ENCODE data around the gene PLPPR1. TPM values are rescaled to one million over a fixed set of nuclear protein-coding genes. Genes with fewer than 3 reads are reported as not detected.

PLPPR1 gene
- total and polyA plus RNA-seq, 2 of the 4 experiments (the other 2 are of a cell fraction) = not detected

- H2AK5ac ChIP-seq (ENCODE audit: low read depth, low read length) = no peak overlapping the region
- H3K4me1 ChIP-seq (ENCODE audit: control insufficient read depth, insufficient read depth, low read length) = no peaks in the 10 kb centered on the region
- no peak overlapping the region for H3K27ac ChIP-seq (ENCODE audit: insufficient read depth, low read length)
- H3K14ac ChIP-seq (replicated peaks; ENCODE audit: low read depth, low read length) = no peak overlapping the region
- no peak overlapping the region for H3K9ac ChIP-seq (ENCODE audit: low read depth, low read length)
- no TSS peak for BruUV-seq (replicated peaks)
- H4K8ac ChIP-seq (ENCODE audit: low read depth in 2 of 2, low read length in 2 of 2) = no peak overlapping the region
- no peaks in the 10 kb centered on the region for H3K36me3 ChIP-seq (ENCODE audit: control insufficient read depth, insufficient read depth, low read length)
- no peaks in the 10 kb centered on the region for H3K27me3 ChIP-seq (ENCODE audit: control insufficient read depth, insufficient read depth, low read length)
- ChIA-PET POLR2A (ENCODE audit: unreplicated experiment) (no interaction called here), CTCF (no interaction called here)
- H4K91ac ChIP-seq (ENCODE audit: insufficient read depth, low read depth, low read length) = no peak overlapping the region
- ATAC-seq (ENCODE audit: low read depth) (no peak), DNase-seq (no peak)
- no peak overlapping the region for H2AK9ac ChIP-seq (replicated peaks; ENCODE audit: low read depth, low read length, poor library complexity)
- no peaks in the 10 kb centered on the region for H4K20me1 ChIP-seq (ENCODE audit: insufficient read depth, low read length)
- WGBS, 2 experiments (ENCODE audit: extremely low coverage in 2 of 2, insufficient read length in 1 of 2) = 60% methylated on average over 1 of the region's 4 CpGs; no CpG with 5 or more reads in 1 of the 2 experiments
- in situ Hi-C loops (cut with MboI; ENCODE audit: low sequenced_read_pairs) (no loop called here), dilution Hi-C loops (cut with HindIII; ENCODE audit: low sequenced_read_pairs, unreplicated experiment) (no loop called here), intact Hi-C loops (cut with micrococcal nuclease) (no loop called here)
- H3K23ac ChIP-seq (ENCODE audit: low read depth, low read length) = no peak overlapping the region
- no peaks in the 10 kb centered on the region for H3K79me1 ChIP-seq (ENCODE audit: low read depth in 1 of 2, low read length in 2 of 2)
- no peak overlapping the region for H2AFZ ChIP-seq (replicated peaks; ENCODE audit: low read length, poor library complexity)
- H3K4me2 ChIP-seq (ENCODE audit: low read depth, low read length) = no peak overlapping the region
- H3K56ac ChIP-seq (ENCODE audit: extremely low read depth, insufficient read depth, low read length) = no peak overlapping the region
- no peak overlapping the region for H2BK20ac ChIP-seq (ENCODE audit: low read depth, low read length)
- no peak overlapping the region for H2BK5ac ChIP-seq (ENCODE audit: low read depth, low read length, poor library complexity, severe bottlenecking)
- no peak overlapping the region for H2BK120ac ChIP-seq (ENCODE audit: low read depth, low read length)
- H3K9me3 ChIP-seq (ENCODE audit: control insufficient read depth, insufficient read depth, low read length) = no peaks in the 10 kb centered on the region
- H2BK15ac ChIP-seq (ENCODE audit: low read depth, low read length) = no peak overlapping the region
- TF ChIP-seq MXI1 (IDR thresholded peaks at IDR 0.05; ENCODE audit: borderline replicate concordance, low read depth, low read length) = no peak
- TF ChIP-seq RCOR1 (IDR thresholded peaks at IDR 0.05; ENCODE audit: insufficient replicate concordance, low read length) = no peak
- TF ChIP-seq CEBPB (IDR thresholded peaks at IDR 0.05; ENCODE audit: low read depth, low read length) = no peak
- no peak for TF ChIP-seq SMC3 (IDR thresholded peaks at IDR 0.05; ENCODE audit: low read depth, low read length)
- TF ChIP-seq, protein P1, sequence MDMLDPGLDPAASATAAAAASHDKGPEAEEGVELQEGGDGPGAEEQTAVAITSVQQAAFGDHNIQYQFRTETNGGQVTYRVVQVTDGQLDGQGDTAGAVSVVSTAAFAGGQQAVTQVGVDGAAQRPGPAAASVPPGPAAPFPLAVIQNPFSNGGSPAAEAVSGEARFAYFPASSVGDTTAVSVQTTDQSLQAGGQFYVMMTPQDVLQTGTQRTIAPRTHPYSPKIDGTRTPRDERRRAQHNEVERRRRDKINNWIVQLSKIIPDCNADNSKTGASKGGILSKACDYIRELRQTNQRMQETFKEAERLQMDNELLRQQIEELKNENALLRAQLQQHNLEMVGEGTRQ (IDR thresholded peaks at IDR 0.05; ENCODE audit: low read depth, low read length) = no peak
- no peak overlapping the region for H3K4ac ChIP-seq (ENCODE audit: low read depth, low read length)
- no peak overlapping the region for H3K4me3 ChIP-seq (ENCODE audit: insufficient read depth, low read depth, low read length)
- no peaks in the 10 kb centered on the region for H3K9me1 ChIP-seq (ENCODE audit: insufficient read depth, low read length)
- no peak overlapping the region for H4K5ac ChIP-seq (ENCODE audit: low read depth, low read length)
- H3K18ac ChIP-seq (ENCODE audit: low read depth, low read length) = no peak overlapping the region
Measured at GRCh38 chr9:101209670-101210069, 181.1 kb downstream of the PLPPR1 start.
